Mucosa of rectum (tissue), 2 donors: ENCODE data around the gene EPOP.
A peak's percentile ranks its signal among the peaks of the same experiment; 100 is the strongest.

Experiments
- H3K27ac ChIP-seq, 2 donors: one replicate each; pipeline ENCODE4 v1.7.0; 2013; ENCODE audit warnings: inconsistent platforms in 2 of 2, low read depth in 2 of 2, low read length in 2 of 2
- H3K27me3 ChIP-seq, 2 donors: one replicate each; pipeline ENCODE4 v1.7.0; 2013; ENCODE audit warnings: low read length in 2 of 2; ENCODE audit not compliant: control insufficient read depth in 2 of 2, insufficient read depth in 2 of 2
- H3K36me3 ChIP-seq, 2 donors: one replicate each; pipeline ENCODE4 v1.7.0; 2013; ENCODE audit warnings: low read length in 2 of 2; ENCODE audit not compliant: control insufficient read depth in 2 of 2, insufficient read depth in 2 of 2
- H3K4me1 ChIP-seq, 2 donors: one replicate each; pipeline ENCODE4 v1.7.0; 2013; ENCODE audit warnings: low read length in 2 of 2, mild to moderate bottlenecking in 1 of 2; ENCODE audit not compliant: control insufficient read depth in 2 of 2, insufficient read depth in 2 of 2
- H3K4me3 ChIP-seq, 2 donors: one replicate each; pipeline ENCODE4 v1.7.0; 2013; ENCODE audit warnings: low read length in 2 of 2
- H3K9ac ChIP-seq, 2 donors: one replicate each; pipeline ENCODE4 v1.7.0; 2013; ENCODE audit warnings: low read length in 2 of 2, low read depth in 1 of 2, mild to moderate bottlenecking in 1 of 2
- H3K9me3 ChIP-seq, 2 donors: one replicate each; pipeline ENCODE4 v1.7.0; 2013; ENCODE audit warnings: low read length in 2 of 2; ENCODE audit not compliant: control insufficient read depth in 2 of 2
- donor health status: healthy.
- donor health status: Normal muscosa, but diverticular disease.

The EPOP gene

GRCh38 chr17:38705803-38706504 is 31.2 kb upstream of the EPOP start:
- Histone ChIP-seq H3K4me3 (peak overlapping the region; percentile 77 to 84), H3K27ac (peak overlapping the region; percentile 67 to 75), H3K9ac (peak overlapping the region; percentile 63 to 71), H3K27me3 (no peaks in the 10 kb centered on the region), H3K9me3 (no peaks in the 10 kb centered on the region), H3K4me1 (peaks cover 24 to 38% of the 10 kb centered on the region in 2 donors), H3K36me3 (peaks cover 20 to 30% of the 10 kb centered on the region in 2 donors)

GRCh38 chr17:38705523-38705802 is 30.7 kb upstream of the EPOP start:
- Histone ChIP-seq H3K4me3 (peak overlapping the region; percentile 77 to 84), H3K27me3 (no peaks in the 10 kb centered on the region), H3K4me1 (peaks cover 25 to 40% of the 10 kb centered on the region in 2 donors), H3K27ac (peak overlapping the region; percentile 67 to 75), H3K9me3 (no peaks in the 10 kb centered on the region), H3K36me3 (peaks cover 16 to 25% of the 10 kb centered on the region in 2 donors), H3K9ac (peak overlapping the region; percentile 63 to 71)

GRCh38 chr17:38704606-38705522 is 30.1 kb upstream of the EPOP start, which contains the start of gene MLLT6:
Gene MLLT6 (plus strand): TSS chr17:38705273. CDS start chr17:38705633, 360 bp downstream.
- Histone ChIP-seq H3K9ac (peak within 1 kb of the TSS; percentile 91 to 93), H3K4me3 (peak within 1 kb of the TSS; percentile 77 to 84), H3K27me3 (no peaks in the 10 kb centered on the region), H3K4me1 (peaks cover 25 to 40% of the 10 kb centered on the region in 2 donors), H3K27ac (peak within 1 kb of the TSS; percentile 89 to 95), H3K9me3 (no peaks in the 10 kb centered on the region), H3K36me3 (peaks cover 11 to 20% of the 10 kb centered on the region in 2 donors)

GRCh38 chr17:38703742-38704605 is 29.2 kb upstream of the EPOP start:
- Histone ChIP-seq H3K27me3 (no peaks in the 10 kb centered on the region), H3K4me3 (peak overlapping the region; percentile 75 to 78), H3K4me1 (peaks cover 25 to 40% of the 10 kb centered on the region in 2 donors), H3K36me3 (peaks cover 7 to 11% of the 10 kb centered on the region in 2 donors), H3K9ac (peak overlapping the region; percentile 91 to 93), H3K9me3 (no peaks in the 10 kb centered on the region), H3K27ac (peak overlapping the region; percentile 89 to 95)

GRCh38 chr17:38702916-38703741 is 28.4 kb upstream of the EPOP start:
- Histone ChIP-seq H3K27me3 (no peaks in the 10 kb centered on the region), H3K4me3 (peak overlapping the region; percentile 75 to 78), H3K9me3 (no peaks in the 10 kb centered on the region), H3K36me3 (peaks cover 5 to 7% of the 10 kb centered on the region in 2 donors), H3K4me1 (peaks cover 25 to 40% of the 10 kb centered on the region in 2 donors), H3K9ac (peak overlapping the region; percentile 91 to 93), H3K27ac (peak overlapping the region; percentile 89 to 95)

- H3K4me1 ChIP-seq = peaks cover 25 to 37% of the 10 kb centered on the region in 2 donors
These were observed 27.6 kb upstream of the EPOP start for GRCh38 chr17:38702166-38702915.

GRCh38 chr17:38701504-38702165 is 26.9 kb upstream of the EPOP start:
- H3K4me3 ChIP-seq = peak overlapping the region; percentile 72 to 78
- H3K27me3 ChIP-seq = no peaks in the 10 kb centered on the region
- H3K4me1 ChIP-seq = peaks cover 20 to 30% of the 10 kb centered on the region in 2 donors
- H3K27ac ChIP-seq = peak overlapping the region; percentile 82 to 89
- H3K36me3 ChIP-seq = no peaks in the 10 kb centered on the region
- peak overlapping the region; percentile 89 to 93 for H3K9ac ChIP-seq
- H3K9me3 ChIP-seq = no peaks in the 10 kb centered on the region

More at GRCh38 chr17:38702166-38702915, 27.6 kb upstream of the EPOP start:
- H3K9ac ChIP-seq = peak overlapping the region; percentile 91 to 93
- no peaks in the 10 kb centered on the region for H3K9me3 ChIP-seq
- peak overlapping the region; percentile 89 to 95 for H3K27ac ChIP-seq
- H3K4me3 ChIP-seq = peak overlapping the region; percentile 75 to 78
- no peaks in the 10 kb centered on the region for H3K27me3 ChIP-seq
- no peaks in the 10 kb centered on the region for H3K36me3 ChIP-seq

- H3K27ac ChIP-seq = no peak overlapping the region
These were observed 24.0 kb upstream of the EPOP start for GRCh38 chr17:38698760-38699159.

More at GRCh38 chr17:38698760-38699159, 24.0 kb upstream of the EPOP start:
- no peaks in the 10 kb centered on the region for H3K36me3 ChIP-seq
- no peaks in the 10 kb centered on the region for H3K27me3 ChIP-seq
- H3K9ac ChIP-seq = no peak overlapping the region
- H3K9me3 ChIP-seq = no peaks in the 10 kb centered on the region
- H3K4me1 ChIP-seq = peaks cover 17 to 27% of the 10 kb centered on the region in 2 donors
- H3K4me3 ChIP-seq = no peak overlapping the region
